Liver (tissue), 9 donors: ENCODE measurements around the gene MYADML2. TPM values are rescaled to one million over a fixed set of nuclear protein-coding genes. Genes with fewer than 3 reads are reported as not detected.

Source experiments
- DNase-seq: peaks from one replicate; pipeline ENCODE4 v3.0.0-alpha.2; 2017; ENCODE audit warnings: low spot score
- H3K27ac ChIP-seq, 2 donors: one replicate each; pipeline ENCODE4 v1.7.0; 2013; ENCODE audit warnings: inconsistent platforms in 2 of 2, low read length in 2 of 2, control low read depth in 1 of 2, low read depth in 1 of 2, mild to moderate bottlenecking in 1 of 2
- H3K27me3 ChIP-seq, 4 donors: one replicate each; pipeline versions ENCODE4 v1.6.1 to v1.7.0; 2013; ENCODE audit warnings: low read length in 3 of 4, inconsistent platforms in 1 of 4, mild to moderate bottlenecking in 1 of 4, moderate library complexity in 1 of 4; ENCODE audit not compliant: control insufficient read depth in 4 of 4, insufficient read depth in 4 of 4
- H3K36me3 ChIP-seq, 4 donors: one replicate each; pipeline versions ENCODE4 v1.6.1 to v1.7.0; 2013; ENCODE audit warnings: low read length in 3 of 4, mild to moderate bottlenecking in 3 of 4, low read depth in 1 of 4, moderate library complexity in 1 of 4; ENCODE audit not compliant: control insufficient read depth in 4 of 4, insufficient read depth in 3 of 4
- H3K4me1 ChIP-seq, 4 donors: one replicate each; pipeline versions ENCODE4 v1.6.1 to v1.7.0; 2013; ENCODE audit warnings: low read length in 3 of 4, mild to moderate bottlenecking in 3 of 4, moderate library complexity in 1 of 4; ENCODE audit not compliant: control insufficient read depth in 4 of 4, insufficient read depth in 4 of 4
- H3K4me3 ChIP-seq, 3 donors: one replicate each; pipeline versions ENCODE4 v1.6.1 to v1.7.0; 2013; ENCODE audit warnings: low read length in 3 of 3, control low read depth in 1 of 3, low read depth in 1 of 3, mild to moderate bottlenecking in 1 of 3
- H3K9ac ChIP-seq, 2 donors: one replicate each; pipeline ENCODE4 v1.7.0; 2013; ENCODE audit warnings: low read length in 2 of 2, mild to moderate bottlenecking in 2 of 2, moderate library complexity in 2 of 2, control low read depth in 1 of 2, low read depth in 1 of 2
- H3K9me3 ChIP-seq, 4 donors: one replicate each; pipeline versions ENCODE4 v1.6.1 to v1.7.0; 2013; ENCODE audit warnings: low read length in 3 of 4; ENCODE audit not compliant: control insufficient read depth in 4 of 4
- EGR1 ChIP-seq, 2 donors: IDR thresholded peaks; 2 replicates each; pipeline ENCODE4 v1.6.1; 2016 to 2018; ENCODE audit warnings: antibody characterized with exemption in 2 of 2, low read depth in 2 of 2
- FOXA1 ChIP-seq: IDR thresholded peaks from 2 replicates; pipeline ENCODE4 v1.6.1; 2016; ENCODE audit warnings: antibody characterized with exemption
- FOXA2 ChIP-seq: IDR thresholded peaks from 2 replicates; pipeline ENCODE4 v1.6.1; 2016; ENCODE audit warnings: antibody characterized with exemption
- GABPA ChIP-seq, 2 donors: IDR thresholded peaks in 1 of 2; conservative IDR thresholded peaks in 1 of 2; 2 replicates each; pipeline ENCODE4 v1.6.1; 2016; ENCODE audit warnings: antibody characterized with exemption in 2 of 2, mild to moderate bottlenecking in 1 of 2, moderate library complexity in 1 of 2
- HNF4A ChIP-seq, 2 donors: conservative IDR thresholded peaks; 2 replicates each; pipeline ENCODE4 v1.6.1; 2016; ENCODE audit warnings: antibody characterized with exemption in 2 of 2, mild to moderate bottlenecking in 2 of 2
- HNF4G ChIP-seq: IDR thresholded peaks from 2 replicates; pipeline ENCODE4 v1.6.1; 2016; ENCODE audit warnings: antibody characterized with exemption
- JUND ChIP-seq, 2 donors: IDR thresholded peaks; 2 replicates each; pipeline ENCODE4 v1.6.1; 2016; ENCODE audit warnings: antibody characterized with exemption in 2 of 2
- NR2F2 ChIP-seq: IDR thresholded peaks from 2 replicates; pipeline ENCODE4 v1.6.1; 2016; ENCODE audit warnings: antibody characterized with exemption
- RAD21 ChIP-seq, 2 donors: IDR thresholded peaks; 2 replicates each; pipeline ENCODE4 v1.6.1; 2016; ENCODE audit warnings: antibody characterized with exemption in 2 of 2, mild to moderate bottlenecking in 2 of 2
- RXRA ChIP-seq, 2 donors: IDR thresholded peaks; 2 replicates each; pipeline ENCODE4 v1.6.1; 2017 to 2018; ENCODE audit warnings: antibody characterized with exemption in 2 of 2, mild to moderate bottlenecking in 1 of 2
- SP1 ChIP-seq: IDR thresholded peaks from 2 replicates; pipeline ENCODE4 v1.6.1; 2018; ENCODE audit warnings: antibody characterized with exemption, mild to moderate bottlenecking
- TAF1 ChIP-seq: conservative IDR thresholded peaks from 2 replicates; pipeline ENCODE4 v1.6.1; 2016; ENCODE audit warnings: antibody characterized with exemption, mild to moderate bottlenecking
- YY1 ChIP-seq: IDR thresholded peaks from 2 replicates; pipeline ENCODE4 v1.6.1; 2016; ENCODE audit warnings: antibody characterized with exemption, mild to moderate bottlenecking
- WGBS: extraction: QIAGEN DNeasy Blood & Tissue Kit; methylation state at CpG from one replicate; pipeline ENCODE4 v1.1.7; 2013; 5-methylcytosine and 5-hydroxymethylcytosine counted together
- polyA plus RNA-seq, 2 donors: library from polyadenylated mRNA; stranded (reverse) in 1 of 2; unstranded in 1 of 2; fragments of 200-250 nt in 1 of 2; fragments of >200 nt in 1 of 2; fragmentation: Nextera tagmentation in 1 of 2; extraction: Ambion mirVana in 1 of 2; gene quantifications; one replicate each; pipeline versions ENCODE4 v1.2.1 to v1.2.3, GENCODE V29; 2013 to 2015
- total RNA-seq, 2 donors: library from RNA; depleted of rRNA; stranded (reverse); fragments of >200 nt; gene quantifications; one replicate each; pipeline ENCODE4 v1.2.3, GENCODE V29; 2014
- TF ChIP-seq, protein P1 (sequence below): IDR thresholded peaks from 2 replicates; pipeline ENCODE4 v1.6.1; 2016; ENCODE audit warnings: antibody characterized with exemption
- TF ChIP-seq, protein P2 (sequence below): IDR thresholded peaks from 2 replicates; pipeline ENCODE4 v1.6.1; 2016; ENCODE audit warnings: antibody characterized with exemption, mild to moderate bottlenecking
- TF ChIP-seq, protein P3 (sequence below): IDR thresholded peaks from 2 replicates; pipeline ENCODE4 v1.6.1; 2016; ENCODE audit warnings: antibody characterized with exemption
- TF ChIP-seq, protein P4 (sequence below): fragments of 150-350 bp; IDR thresholded peaks from 2 replicates; pipeline ENCODE4 v1.5.1; 2017; ENCODE audit warnings: improper control_type of control experiment, low read depth, low read length; ENCODE audit not compliant: missing input control
- TF ChIP-seq, protein P5 (sequence below): IDR thresholded peaks from 2 replicates; pipeline ENCODE4 v1.6.1; 2016; ENCODE audit warnings: antibody characterized with exemption
- donor health status: healthy.
- donor health status: healthy.
- donor health status: healthy.
- donor health status: healthy.
- donor health status: healthy.

MYADML2 gene
- total and polyA plus RNA-seq, 4 donors: not detected

DNA sequence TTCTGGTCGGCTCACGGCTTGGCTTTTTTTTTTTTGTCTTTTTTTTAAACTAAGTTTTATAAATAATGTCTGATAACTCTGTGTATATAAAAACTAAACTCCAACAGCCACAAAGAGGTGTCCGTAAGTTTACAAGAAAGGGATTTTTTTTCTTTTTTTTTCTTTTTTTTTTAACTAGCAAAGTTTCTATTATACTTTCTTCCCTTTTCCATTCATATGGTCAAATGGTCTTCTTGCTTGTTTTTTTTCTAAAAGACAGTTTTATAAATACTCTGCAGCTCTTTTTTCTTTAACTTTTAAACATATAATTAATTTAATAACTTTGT, 25.5 kb downstream of the MYADML2 start:
- DNase-seq: no peak
- Histone ChIP-seq H3K9me3 (no peaks in the 10 kb centered on the region), H3K36me3 (peaks cover 0 to 7% (median 4%) of the 10 kb centered on the region in 4 donors), H3K9ac (no peak overlapping the region), H3K27ac (peak overlapping the region in 1 of 2 donors; percentile 60), H3K27me3 (no peaks in the 10 kb centered on the region), H3K4me3 (no peak overlapping the region), H3K4me1 (peaks cover 37 to 72% (median 58%) of the 10 kb centered on the region in 4 donors)
- WGBS: 48% methylated on average over 3 of the region's 3 CpGs
- TF ChIP-seq RAD21 (IDR thresholded peaks at IDR 0.05): no peak
- TF ChIP-seq FOXA1: no peak
- TF ChIP-seq YY1: no peak
- no peak for TF ChIP-seq HNF4G
- no peak for TF ChIP-seq NR2F2
- TF ChIP-seq EGR1 (IDR thresholded peaks at IDR 0.05; ENCODE audit: low read depth in 2 of 2): no peak
- TF ChIP-seq, protein P1, sequence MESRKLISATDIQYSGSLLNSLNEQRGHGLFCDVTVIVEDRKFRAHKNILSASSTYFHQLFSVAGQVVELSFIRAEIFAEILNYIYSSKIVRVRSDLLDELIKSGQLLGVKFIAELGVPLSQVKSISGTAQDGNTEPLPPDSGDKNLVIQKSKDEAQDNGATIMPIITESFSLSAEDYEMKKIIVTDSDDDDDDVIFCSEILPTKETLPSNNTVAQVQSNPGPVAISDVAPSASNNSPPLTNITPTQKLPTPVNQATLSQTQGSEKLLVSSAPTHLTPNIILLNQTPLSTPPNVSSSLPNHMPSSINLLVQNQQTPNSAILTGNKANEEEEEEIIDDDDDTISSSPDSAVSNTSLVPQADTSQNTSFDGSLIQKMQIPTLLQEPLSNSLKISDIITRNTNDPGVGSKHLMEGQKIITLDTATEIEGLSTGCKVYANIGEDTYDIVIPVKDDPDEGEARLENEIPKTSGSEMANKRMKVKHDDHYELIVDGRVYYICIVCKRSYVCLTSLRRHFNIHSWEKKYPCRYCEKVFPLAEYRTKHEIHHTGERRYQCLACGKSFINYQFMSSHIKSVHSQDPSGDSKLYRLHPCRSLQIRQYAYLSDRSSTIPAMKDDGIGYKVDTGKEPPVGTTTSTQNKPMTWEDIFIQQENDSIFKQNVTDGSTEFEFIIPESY: no peak
- no peak for TF ChIP-seq HNF4A (conservative IDR thresholded peaks at IDR 0.05)
- TF ChIP-seq JUND (IDR thresholded peaks at IDR 0.05): no peak
- TF ChIP-seq, protein P2, sequence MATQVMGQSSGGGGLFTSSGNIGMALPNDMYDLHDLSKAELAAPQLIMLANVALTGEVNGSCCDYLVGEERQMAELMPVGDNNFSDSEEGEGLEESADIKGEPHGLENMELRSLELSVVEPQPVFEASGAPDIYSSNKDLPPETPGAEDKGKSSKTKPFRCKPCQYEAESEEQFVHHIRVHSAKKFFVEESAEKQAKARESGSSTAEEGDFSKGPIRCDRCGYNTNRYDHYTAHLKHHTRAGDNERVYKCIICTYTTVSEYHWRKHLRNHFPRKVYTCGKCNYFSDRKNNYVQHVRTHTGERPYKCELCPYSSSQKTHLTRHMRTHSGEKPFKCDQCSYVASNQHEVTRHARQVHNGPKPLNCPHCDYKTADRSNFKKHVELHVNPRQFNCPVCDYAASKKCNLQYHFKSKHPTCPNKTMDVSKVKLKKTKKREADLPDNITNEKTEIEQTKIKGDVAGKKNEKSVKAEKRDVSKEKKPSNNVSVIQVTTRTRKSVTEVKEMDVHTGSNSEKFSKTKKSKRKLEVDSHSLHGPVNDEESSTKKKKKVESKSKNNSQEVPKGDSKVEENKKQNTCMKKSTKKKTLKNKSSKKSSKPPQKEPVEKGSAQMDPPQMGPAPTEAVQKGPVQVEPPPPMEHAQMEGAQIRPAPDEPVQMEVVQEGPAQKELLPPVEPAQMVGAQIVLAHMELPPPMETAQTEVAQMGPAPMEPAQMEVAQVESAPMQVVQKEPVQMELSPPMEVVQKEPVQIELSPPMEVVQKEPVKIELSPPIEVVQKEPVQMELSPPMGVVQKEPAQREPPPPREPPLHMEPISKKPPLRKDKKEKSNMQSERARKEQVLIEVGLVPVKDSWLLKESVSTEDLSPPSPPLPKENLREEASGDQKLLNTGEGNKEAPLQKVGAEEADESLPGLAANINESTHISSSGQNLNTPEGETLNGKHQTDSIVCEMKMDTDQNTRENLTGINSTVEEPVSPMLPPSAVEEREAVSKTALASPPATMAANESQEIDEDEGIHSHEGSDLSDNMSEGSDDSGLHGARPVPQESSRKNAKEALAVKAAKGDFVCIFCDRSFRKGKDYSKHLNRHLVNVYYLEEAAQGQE: no peak
- TF ChIP-seq, protein P3, sequence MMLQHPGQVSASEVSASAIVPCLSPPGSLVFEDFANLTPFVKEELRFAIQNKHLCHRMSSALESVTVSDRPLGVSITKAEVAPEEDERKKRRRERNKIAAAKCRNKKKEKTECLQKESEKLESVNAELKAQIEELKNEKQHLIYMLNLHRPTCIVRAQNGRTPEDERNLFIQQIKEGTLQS: no peak
- no peak for TF ChIP-seq RXRA (IDR thresholded peaks at IDR 0.05)
- no peak for TF ChIP-seq TAF1
- TF ChIP-seq FOXA2: no peak
- TF ChIP-seq SP1: no peak
- TF ChIP-seq, protein P4, sequence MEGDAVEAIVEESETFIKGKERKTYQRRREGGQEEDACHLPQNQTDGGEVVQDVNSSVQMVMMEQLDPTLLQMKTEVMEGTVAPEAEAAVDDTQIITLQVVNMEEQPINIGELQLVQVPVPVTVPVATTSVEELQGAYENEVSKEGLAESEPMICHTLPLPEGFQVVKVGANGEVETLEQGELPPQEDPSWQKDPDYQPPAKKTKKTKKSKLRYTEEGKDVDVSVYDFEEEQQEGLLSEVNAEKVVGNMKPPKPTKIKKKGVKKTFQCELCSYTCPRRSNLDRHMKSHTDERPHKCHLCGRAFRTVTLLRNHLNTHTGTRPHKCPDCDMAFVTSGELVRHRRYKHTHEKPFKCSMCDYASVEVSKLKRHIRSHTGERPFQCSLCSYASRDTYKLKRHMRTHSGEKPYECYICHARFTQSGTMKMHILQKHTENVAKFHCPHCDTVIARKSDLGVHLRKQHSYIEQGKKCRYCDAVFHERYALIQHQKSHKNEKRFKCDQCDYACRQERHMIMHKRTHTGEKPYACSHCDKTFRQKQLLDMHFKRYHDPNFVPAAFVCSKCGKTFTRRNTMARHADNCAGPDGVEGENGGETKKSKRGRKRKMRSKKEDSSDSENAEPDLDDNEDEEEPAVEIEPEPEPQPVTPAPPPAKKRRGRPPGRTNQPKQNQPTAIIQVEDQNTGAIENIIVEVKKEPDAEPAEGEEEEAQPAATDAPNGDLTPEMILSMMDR: no peak
- TF ChIP-seq GABPA (IDR thresholded peaks at IDR 0.05 in 1 of 2, conservative IDR thresholded peaks at IDR 0.05 in 1 of 2): no peak
- TF ChIP-seq, protein P5, sequence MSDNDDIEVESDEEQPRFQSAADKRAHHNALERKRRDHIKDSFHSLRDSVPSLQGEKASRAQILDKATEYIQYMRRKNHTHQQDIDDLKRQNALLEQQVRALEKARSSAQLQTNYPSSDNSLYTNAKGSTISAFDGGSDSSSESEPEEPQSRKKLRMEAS: no peak
